Measurements from ENCODE around the gene ZNF618.

The ZNF618 gene

DNA sequence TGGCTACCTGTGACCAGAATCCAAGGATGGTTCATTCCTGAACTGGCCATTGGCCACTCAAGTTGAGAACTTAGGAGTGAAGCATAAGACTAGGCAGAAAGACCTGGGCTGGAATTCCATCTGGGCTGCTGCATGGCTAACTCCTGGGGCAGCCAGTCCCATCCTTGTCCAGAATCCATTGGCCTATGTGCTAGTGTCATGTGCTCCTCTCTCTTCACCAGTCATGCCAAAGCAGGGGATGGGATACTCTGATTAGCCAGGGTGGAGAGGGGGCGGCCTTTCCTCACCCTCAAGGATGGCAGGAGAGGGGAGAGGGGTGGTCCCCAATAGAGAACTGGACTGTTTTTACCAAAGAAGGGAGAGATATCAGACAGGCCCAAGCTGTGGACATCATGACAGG lies 93.2 kb downstream of the ZNF618 start:
- TF ChIP-seq, protein P1, sequence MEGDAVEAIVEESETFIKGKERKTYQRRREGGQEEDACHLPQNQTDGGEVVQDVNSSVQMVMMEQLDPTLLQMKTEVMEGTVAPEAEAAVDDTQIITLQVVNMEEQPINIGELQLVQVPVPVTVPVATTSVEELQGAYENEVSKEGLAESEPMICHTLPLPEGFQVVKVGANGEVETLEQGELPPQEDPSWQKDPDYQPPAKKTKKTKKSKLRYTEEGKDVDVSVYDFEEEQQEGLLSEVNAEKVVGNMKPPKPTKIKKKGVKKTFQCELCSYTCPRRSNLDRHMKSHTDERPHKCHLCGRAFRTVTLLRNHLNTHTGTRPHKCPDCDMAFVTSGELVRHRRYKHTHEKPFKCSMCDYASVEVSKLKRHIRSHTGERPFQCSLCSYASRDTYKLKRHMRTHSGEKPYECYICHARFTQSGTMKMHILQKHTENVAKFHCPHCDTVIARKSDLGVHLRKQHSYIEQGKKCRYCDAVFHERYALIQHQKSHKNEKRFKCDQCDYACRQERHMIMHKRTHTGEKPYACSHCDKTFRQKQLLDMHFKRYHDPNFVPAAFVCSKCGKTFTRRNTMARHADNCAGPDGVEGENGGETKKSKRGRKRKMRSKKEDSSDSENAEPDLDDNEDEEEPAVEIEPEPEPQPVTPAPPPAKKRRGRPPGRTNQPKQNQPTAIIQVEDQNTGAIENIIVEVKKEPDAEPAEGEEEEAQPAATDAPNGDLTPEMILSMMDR (IDR thresholded peaks at IDR 0.05; ENCODE audit: low read depth, low read length, missing control alignments) = no peak
- no peak for DNase-seq (ENCODE audit: low read depth)
- H3K4me3 ChIP-seq (ENCODE audit: low read depth, low read length) = no peak overlapping the region
- in situ Hi-C loops (cut with HindIII; ENCODE audit: low sequenced_read_pairs) = no loop called here

DNA sequence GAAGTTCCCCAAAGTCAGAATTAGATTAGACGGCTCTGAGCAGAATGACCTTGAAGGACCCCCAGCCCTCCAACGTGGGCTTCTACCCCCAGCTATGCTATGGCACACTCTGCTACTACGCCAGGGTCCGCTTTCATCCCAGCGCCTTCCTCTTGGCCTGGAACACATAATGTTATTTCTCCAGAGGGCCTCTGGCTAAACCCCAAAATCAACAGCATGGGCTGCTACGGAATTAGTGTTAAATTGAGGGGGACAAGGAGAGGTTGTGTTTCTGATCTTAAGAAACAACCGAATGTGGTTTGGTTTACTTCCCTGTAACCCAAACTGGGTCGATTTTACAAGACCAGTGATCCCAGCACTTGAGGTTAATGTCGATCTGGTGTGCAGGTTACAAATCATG lies 97.1 kb downstream of the ZNF618 start:
- TF ChIP-seq, protein P1 (IDR thresholded peaks at IDR 0.05; ENCODE audit: low read depth, low read length, missing control alignments) = no peak

DNA sequence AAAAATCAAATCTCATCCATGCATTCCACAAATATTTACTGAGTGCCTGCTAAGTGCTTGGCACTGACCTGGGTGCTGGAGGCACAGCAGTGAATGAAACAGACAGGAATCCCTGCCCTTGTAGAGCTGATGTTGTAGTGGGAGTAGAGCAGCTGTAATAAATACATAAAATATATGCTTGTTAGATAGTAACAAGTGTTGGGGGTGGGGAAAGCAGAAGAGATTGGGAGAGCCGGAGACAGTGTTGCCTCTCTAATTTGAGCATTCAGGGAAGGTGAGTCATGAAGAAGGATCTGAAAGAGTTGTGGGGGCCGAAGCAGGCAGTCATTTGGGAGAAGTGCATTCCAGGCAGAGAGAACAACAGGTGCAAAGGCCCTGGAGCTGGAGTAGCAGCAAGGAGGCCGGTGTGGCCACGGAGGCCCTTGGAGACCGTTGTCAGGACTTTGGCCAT lies 97.9 kb downstream of the ZNF618 start:
- in situ Hi-C loops (cut with HindIII; ENCODE audit: low sequenced_read_pairs) = no loop called here
- no peak for DNase-seq (ENCODE audit: low read depth)
- TF ChIP-seq, protein P1 (IDR thresholded peaks at IDR 0.05; ENCODE audit: low read depth, low read length, missing control alignments) = no peak
- no peak overlapping the region for H3K4me3 ChIP-seq (ENCODE audit: low read depth, low read length)

More for the DNA sequence above, 97.1 kb downstream of the ZNF618 start:
- peak; percentile 77 for DNase-seq (ENCODE audit: low read depth)
- H3K4me3 ChIP-seq (ENCODE audit: low read depth, low read length) = no peak overlapping the region
- in situ Hi-C loops (cut with HindIII; ENCODE audit: low sequenced_read_pairs) = no loop called here

DNA sequence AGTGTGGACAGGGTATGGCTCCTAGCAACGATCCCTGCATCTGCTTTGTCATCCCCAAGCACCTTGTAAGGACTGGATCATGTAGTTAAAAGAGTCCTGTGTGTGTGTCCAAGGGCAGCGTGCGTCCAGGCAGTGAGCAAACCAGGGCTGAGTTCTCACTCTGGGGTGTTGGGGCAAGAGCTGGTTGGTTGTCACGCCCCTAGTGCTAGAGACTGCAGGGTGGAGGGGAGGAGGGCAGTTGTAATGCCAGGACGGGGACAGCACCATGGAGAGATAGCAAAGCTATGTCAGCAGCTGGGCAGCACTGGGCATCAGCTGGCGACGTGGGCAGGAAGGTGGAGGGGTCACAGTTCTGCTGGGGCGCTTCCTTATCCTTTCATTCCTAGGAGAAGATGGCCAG lies 100.8 kb downstream of the ZNF618 start:
- DNase-seq (ENCODE audit: low read depth) = no peak
- no peak overlapping the region for H3K4me3 ChIP-seq (ENCODE audit: low read depth, low read length)
- TF ChIP-seq, protein P1 (IDR thresholded peaks at IDR 0.05; ENCODE audit: low read depth, low read length, missing control alignments) = no peak
- in situ Hi-C loops (cut with HindIII; ENCODE audit: low sequenced_read_pairs) = no loop called here

DNA sequence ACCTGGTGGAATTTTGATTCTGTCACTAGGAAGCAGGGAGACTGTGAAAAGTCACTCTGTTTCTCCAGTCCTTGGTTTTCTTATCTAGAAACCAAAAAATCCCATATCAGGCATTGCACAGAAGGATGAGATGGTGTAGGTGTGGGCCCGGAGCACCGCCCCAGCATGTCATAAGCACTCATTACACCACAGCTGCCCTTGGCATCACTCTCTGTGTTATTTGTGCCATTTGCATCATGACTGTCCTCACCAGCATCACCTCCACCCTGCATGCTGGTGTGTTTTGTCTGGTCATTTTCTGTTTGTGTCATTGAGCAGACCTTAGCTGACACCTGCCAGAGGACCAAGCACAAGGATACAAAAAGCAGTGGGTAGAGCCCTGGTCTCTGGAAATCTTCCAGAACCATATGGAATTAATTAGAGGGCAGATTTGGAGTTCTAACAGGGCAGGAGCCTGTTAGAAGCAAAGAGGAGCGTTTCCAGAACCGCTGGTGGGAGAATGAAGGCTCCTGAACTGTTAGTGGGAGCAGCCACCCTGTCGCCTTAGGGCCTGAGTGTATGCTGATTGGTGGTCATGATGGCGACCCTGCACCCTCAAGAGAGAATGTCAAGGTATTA lies 102.7 kb downstream of the ZNF618 start:
- DNase-seq (ENCODE audit: low read depth) = no peak
- in situ Hi-C loops (cut with HindIII; ENCODE audit: low sequenced_read_pairs) = no loop called here
- TF ChIP-seq, protein P1 (IDR thresholded peaks at IDR 0.05; ENCODE audit: low read depth, low read length, missing control alignments) = no peak

DNA sequence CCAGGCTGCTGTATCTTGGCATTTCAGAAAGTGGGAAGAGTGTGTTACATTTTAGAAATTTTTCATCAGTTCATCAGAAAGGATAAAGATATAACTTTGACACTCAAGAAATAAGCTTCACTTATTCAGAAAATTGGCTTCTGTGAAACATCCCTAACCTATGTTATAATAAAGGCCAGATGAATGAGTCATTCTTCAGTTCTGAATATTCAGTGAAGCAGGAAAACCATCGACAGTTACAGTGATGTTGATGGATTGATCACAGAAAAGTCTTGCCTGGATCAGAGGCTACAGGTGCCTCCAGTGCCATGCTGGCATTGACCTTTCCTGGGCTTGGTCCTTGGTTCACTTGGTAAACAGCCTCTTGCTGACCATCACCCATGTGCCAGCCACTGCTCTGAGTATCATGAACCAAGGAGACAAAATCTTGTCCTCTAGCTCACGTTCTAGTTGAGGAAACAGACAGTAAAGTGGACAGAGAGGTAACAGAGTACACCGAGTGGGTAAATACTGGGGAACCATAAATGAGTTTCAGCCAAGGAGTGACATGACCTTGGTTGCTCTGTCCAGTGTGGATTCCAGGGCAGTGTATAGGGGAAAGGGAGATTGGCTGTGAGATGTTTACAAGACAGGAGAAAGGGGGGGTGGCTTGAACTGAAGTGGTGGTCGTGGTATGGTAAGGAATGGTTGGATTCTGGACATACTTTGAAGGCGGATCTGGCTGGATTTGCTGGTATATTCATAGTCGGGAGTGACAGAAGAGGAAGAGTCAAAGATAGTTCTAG lies 103.4 kb downstream of the ZNF618 start:
- in situ Hi-C loops (cut with HindIII; ENCODE audit: low sequenced_read_pairs) = no loop called here
- TF ChIP-seq, protein P1 (IDR thresholded peaks at IDR 0.05; ENCODE audit: low read depth, low read length, missing control alignments) = no peak
- DNase-seq (ENCODE audit: low read depth) = no peak
- no peak overlapping the region for H3K4me3 ChIP-seq (ENCODE audit: low read depth, low read length)

More for the DNA sequence above, 102.7 kb downstream of the ZNF618 start:
- H3K4me3 ChIP-seq (ENCODE audit: low read depth, low read length) = no peak overlapping the region

Data from astrocyte of the cerebellum (primary cell).